Coronary artery (tissue), 2 donors: ENCODE results near the gene ARHGDIB.
A peak's percentile ranks its signal among the peaks of the same experiment; 100 is the strongest.

Experiments used
- DNase-seq: peaks from one replicate; pipeline ENCODE4 v3.0.0-alpha.2; 2017; ENCODE audit warnings: low spot score
- H3K27ac ChIP-seq, 2 donors: fragments of 200-600 bp; sonication (generic); one replicate each; pipeline ENCODE4 v1.5.1; 2016 to 2019
- H3K4me3 ChIP-seq: fragments of 200-600 bp; sonication (generic); 2 replicates; pipeline ENCODE4 v1.5.1; 2016; ENCODE audit warnings: mild to moderate bottlenecking, moderate library complexity
- TF ChIP-seq, protein P1 (sequence below): fragments of 200-600 bp; sonication (generic); IDR thresholded peaks from one replicate; pipeline ENCODE4 v1.5.1; 2019; ENCODE audit warnings: antibody characterized with exemption

The ARHGDIB gene

DNA sequence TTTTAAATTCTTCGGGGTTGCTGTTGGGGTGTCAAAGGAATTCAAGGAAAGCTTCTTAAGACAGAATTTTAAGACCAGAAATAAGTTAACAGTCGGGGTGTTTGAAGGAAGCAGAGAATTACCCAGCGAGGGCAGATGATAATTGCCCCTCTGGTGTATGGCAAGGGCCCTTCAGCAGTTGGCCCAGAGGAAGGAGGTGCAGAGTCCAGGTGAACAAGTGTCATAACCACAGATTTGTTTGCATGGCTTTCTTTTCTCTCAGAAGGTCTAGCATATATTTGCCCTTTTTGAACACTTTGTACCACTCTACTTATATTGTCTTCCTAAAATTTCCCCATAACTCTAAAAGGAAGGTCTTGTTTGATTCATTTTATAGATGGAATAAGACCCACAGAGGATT, 13.2 kb upstream of the ARHGDIB start:
- Histone ChIP-seq H3K27ac (no peak overlapping the region), H3K4me3 (no peak overlapping the region)
- TF ChIP-seq, protein P1, sequence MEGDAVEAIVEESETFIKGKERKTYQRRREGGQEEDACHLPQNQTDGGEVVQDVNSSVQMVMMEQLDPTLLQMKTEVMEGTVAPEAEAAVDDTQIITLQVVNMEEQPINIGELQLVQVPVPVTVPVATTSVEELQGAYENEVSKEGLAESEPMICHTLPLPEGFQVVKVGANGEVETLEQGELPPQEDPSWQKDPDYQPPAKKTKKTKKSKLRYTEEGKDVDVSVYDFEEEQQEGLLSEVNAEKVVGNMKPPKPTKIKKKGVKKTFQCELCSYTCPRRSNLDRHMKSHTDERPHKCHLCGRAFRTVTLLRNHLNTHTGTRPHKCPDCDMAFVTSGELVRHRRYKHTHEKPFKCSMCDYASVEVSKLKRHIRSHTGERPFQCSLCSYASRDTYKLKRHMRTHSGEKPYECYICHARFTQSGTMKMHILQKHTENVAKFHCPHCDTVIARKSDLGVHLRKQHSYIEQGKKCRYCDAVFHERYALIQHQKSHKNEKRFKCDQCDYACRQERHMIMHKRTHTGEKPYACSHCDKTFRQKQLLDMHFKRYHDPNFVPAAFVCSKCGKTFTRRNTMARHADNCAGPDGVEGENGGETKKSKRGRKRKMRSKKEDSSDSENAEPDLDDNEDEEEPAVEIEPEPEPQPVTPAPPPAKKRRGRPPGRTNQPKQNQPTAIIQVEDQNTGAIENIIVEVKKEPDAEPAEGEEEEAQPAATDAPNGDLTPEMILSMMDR = no peak
- DNase-seq = no peak

DNA sequence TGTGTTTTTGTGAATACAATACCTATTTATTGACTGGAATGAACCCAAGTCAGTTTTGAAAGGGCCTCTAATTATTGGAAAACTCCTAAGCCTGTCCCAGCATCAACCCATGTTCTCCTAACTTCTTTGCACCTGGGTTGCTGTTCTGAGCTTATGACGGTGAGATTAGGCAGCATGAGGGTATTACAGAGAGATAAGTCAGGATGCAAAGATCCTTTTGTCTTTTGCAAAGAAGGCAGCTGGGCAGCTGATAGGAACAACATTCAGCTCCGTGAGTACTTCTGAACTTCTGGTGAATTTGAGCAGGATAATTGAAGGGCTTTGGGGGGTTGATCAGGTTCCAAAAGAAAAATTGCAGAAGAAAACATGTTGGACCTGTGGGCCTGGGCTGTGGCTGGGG, 11.4 kb upstream of the ARHGDIB start, which contains the start of gene PDE6H:
Gene PDE6H (plus strand): TSS at position 227 of the 400 bp plus-strand sequence. CDS start 4,971 bp downstream, outside the sequence.
- DNase-seq = no peak
- Histone ChIP-seq H3K27ac (no peak within 1 kb of the TSS), H3K4me3 (no peak within 1 kb of the TSS)
- TF ChIP-seq, protein P1 = no peak

DNA sequence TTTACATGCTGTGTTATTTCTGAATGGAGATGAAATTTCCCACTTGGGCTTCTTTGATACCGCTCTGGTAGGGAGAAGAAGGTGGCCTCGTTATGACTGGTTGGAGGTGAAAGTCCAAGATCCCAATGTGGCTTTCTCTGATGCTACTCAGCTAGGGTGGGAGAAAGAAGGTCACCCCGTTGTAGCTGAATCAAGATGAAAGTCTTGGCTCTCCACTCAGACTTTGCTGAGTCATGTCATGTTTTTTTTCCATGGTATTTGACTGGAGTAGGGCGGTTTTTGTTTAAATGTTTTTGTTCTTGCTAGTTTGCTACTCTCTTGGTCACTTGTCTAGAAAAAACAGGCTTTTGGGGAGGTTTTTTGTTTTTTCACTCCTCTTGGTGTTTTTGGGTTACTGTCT, 9.1 kb upstream of the ARHGDIB start:
- Histone ChIP-seq H3K27ac (no peak overlapping the region), H3K4me3 (no peak overlapping the region)
- DNase-seq = no peak
- TF ChIP-seq, protein P1 = no peak

DNA sequence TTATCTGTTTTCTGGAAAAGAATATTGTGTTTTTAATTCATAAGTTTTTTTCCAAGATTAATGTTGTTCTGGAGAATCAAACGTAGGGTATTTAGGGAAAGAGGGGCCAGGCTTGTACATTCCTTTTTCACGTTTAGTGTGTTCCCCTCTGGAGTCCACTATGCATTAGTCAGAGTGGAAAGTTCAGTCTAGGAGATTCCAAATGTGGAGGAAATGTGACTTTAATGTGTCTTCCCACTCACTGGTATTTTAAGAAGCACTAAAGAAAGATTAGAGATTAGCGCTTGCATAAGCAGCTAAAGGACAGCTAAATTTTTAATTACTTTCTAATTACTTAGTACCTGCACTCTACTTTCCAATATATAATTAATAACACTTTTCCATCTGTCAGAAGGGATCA, 7.1 kb upstream of the ARHGDIB start:
- DNase-seq = no peak
- TF ChIP-seq, protein P1 = no peak

DNA sequence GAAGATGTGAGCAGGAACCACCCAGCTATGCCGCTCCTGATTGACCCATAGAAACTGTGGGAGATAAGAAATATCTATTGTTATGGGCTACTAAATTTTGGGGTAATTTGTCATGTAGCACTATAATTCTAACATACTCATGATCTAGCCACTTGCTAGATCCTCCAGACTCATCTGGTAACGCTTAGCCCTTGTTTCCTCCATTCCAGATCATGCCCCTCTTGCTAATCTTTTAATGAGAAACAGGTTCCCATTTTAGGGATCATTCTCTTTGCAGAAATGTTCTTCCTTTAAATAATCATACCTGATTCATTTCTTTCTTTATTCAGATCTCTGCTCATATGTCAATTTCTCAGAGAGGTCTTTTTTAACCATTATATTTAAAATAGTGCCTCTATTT, 3.8 kb upstream of the ARHGDIB start:
- TF ChIP-seq, protein P1 = no peak
- Histone ChIP-seq H3K27ac (no peak overlapping the region), H3K4me3 (no peak overlapping the region)
- no peak for DNase-seq

More for the DNA sequence above, 7.1 kb upstream of the ARHGDIB start:
- Histone ChIP-seq H3K4me3 (no peak overlapping the region), H3K27ac (no peak overlapping the region)

DNA sequence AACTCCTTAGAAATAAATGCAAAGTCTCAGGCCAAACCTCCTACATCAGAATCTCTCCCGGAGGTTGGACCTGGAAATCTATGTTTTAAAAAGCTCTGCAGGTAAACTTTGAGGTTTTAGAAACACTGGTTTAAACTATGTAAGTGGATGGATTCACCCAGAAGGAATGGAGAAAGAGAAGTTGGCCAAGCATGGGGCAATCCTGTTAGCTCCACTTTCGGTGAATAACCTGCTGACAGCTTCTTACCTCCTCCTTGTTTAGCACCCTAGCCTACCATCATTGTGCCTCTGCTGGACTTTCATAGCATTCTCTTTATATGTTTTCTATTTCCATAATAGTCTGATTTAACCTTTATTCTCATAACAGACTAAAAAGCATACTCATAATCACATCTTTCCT, 3.0 kb upstream of the ARHGDIB start:
- DNase-seq = no peak
- TF ChIP-seq, protein P1 = no peak
- Histone ChIP-seq H3K4me3 (no peak overlapping the region), H3K27ac (no peak overlapping the region)

DNA sequence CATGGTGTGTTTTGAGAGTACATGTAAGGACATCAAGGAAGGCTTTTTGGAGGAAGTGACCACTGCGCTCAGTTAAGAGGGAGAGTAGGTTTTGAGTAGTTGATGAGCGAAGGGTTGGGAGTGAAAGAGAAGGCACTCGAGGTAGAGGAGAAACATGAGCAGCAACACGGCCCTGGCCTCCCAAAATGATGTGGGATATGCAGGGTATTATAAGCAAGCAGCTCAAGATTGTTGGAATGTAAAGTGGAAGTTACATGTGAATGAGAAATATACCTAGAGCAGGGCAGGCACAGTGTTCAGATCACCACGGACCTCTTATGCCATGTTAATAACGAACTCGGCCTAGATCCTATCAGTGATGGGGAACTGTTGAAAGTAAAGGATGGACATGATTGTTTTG, 2.1 kb upstream of the ARHGDIB start:
- TF ChIP-seq, protein P1 = no peak
- no peak for DNase-seq
- H3K27ac ChIP-seq = peak overlapping the region in 1 of 2 donors; percentile 8
- H3K4me3 ChIP-seq = no peak overlapping the region
